ENCODE measurements around the gene TNFAIP2. TPM values are rescaled to one million over a fixed set of nuclear protein-coding genes. Genes with fewer than 3 reads are reported as not detected.
"Not testable (repeated sequence)": the region's sequence is repeated elsewhere in the genome, so short reads cannot be mapped to it uniquely, and the experiment has no call there.

The TNFAIP2 gene
- total RNA-seq, 4 donors from 2014 or later = 28.6 to 37.2 (median 31.2) TPM

DNA sequence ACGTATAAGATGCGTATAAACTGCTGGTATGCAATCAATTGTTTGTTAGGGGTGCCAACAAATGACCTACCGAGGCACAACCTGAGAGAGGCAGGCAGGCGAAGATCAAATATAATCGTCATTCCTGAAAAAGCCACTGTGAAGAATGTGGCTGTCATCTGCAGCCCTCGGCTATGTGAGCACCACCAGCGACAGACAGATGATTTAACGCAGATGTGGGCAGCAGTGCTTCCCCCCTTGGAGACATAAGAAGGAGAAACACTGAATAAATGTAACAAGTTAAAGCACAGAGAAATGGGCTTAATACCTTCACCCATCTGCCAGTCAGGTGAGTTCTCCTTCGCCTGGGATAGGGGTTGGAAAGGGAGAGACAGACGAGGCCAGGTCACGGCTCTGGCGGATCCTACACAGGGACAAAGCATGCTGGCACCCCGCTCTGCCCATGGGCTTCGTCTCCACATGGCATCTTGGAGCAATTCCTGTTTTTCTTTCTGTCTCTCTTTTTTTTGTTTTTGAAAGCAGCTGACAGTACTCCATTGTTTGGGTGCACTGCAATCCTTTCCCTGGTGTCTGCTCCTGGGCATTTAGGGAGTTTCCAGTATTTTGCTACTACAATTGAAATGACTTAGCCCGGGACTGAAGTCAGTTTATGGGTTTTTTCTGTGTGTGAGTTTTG, 28.1 kb downstream of the TNFAIP2 start:
- H3K27me3 ChIP-seq = no peaks in the 10 kb centered on the region
- H3K4me1 ChIP-seq = peaks cover 11 to 16% of the 10 kb centered on the region in 2 donors
- intact Hi-C loops (cut with DNase I) = no loop called here
- no peaks in the 10 kb centered on the region for H3K36me3 ChIP-seq
- H3K4me3 ChIP-seq (replicated peaks in 1 of 3) = no peak overlapping the region
- TF ChIP-seq, protein P1, sequence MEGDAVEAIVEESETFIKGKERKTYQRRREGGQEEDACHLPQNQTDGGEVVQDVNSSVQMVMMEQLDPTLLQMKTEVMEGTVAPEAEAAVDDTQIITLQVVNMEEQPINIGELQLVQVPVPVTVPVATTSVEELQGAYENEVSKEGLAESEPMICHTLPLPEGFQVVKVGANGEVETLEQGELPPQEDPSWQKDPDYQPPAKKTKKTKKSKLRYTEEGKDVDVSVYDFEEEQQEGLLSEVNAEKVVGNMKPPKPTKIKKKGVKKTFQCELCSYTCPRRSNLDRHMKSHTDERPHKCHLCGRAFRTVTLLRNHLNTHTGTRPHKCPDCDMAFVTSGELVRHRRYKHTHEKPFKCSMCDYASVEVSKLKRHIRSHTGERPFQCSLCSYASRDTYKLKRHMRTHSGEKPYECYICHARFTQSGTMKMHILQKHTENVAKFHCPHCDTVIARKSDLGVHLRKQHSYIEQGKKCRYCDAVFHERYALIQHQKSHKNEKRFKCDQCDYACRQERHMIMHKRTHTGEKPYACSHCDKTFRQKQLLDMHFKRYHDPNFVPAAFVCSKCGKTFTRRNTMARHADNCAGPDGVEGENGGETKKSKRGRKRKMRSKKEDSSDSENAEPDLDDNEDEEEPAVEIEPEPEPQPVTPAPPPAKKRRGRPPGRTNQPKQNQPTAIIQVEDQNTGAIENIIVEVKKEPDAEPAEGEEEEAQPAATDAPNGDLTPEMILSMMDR (IDR thresholded peaks at IDR 0.05) = no peak
- no peak for TF ChIP-seq POLR2A (IDR thresholded peaks at IDR 0.05)
- H3K27ac ChIP-seq = no peak overlapping the region
- DNase-seq = no peak
- H3K9me3 ChIP-seq = no peaks in the 10 kb centered on the region
- 73 to 86% methylated on average over 15 of the region's 15 CpGs for WGBS, 2 donors

DNA sequence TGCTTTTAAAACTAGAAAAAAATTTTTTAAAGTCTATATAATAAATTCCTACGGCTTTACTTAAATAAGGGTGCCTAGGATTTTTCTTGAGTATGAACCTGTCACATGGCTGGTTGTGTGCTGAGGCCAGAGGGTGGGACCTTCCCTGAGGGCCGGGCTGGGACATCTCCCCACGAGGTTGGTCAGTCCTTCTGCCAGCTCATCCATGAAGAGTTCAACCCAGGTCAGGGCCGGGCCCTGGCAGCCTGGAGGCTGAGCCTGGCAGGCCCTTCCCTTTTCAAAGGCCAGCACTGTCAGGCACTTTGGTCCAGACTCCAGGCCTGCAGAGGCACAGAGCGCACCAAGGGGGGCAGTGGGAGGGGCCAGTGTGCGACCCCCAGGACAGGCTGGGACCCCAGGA, 31.7 kb downstream of the TNFAIP2 start:
- no peak overlapping the region for H3K4me3 ChIP-seq (replicated peaks in 1 of 3)
- WGBS, 2 donors = 20 to 38% methylated on average over 5 to 6 of the region's 6 CpGs
- H3K4me1 ChIP-seq = peaks cover 11 to 27% of the 10 kb centered on the region in 2 donors
- intact Hi-C loops (cut with DNase I) = no loop called here
- H3K9me3 ChIP-seq = no peaks in the 10 kb centered on the region
- DNase-seq = peak; percentile 94 to 96
- H3K27me3 ChIP-seq = no peaks in the 10 kb centered on the region
- peak in 1 of 2 donors; percentile 27 for TF ChIP-seq POLR2A (IDR thresholded peaks at IDR 0.05)
- TF ChIP-seq, protein P1 (IDR thresholded peaks at IDR 0.05) = no peak
- no peaks in the 10 kb centered on the region for H3K36me3 ChIP-seq
- H3K27ac ChIP-seq = peak overlapping the region; percentile 41 to 78 (median 49)

DNA sequence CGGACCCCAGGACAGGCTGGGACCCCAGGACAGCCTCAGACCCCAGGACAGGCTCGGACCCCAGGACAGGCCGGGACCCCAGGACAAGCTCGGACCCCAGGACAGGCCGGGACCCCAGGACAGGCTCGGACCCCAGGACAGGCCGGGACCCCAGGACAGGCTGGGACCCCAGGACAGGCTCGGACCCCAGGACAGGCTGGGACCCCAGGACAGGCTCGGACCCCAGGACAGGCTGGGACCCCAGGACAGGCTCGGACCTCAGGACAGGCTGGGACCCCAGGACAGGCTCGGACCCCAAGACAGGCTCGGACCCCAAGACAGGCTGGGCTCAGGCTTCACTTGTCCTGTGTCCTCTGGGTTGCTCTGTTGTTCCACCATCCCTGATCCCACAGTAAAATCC, 32.2 kb downstream of the TNFAIP2 start:
- WGBS, 2 donors = 82 to 89% methylated on average over 2 to 7 of the region's 12 CpGs
- H3K27me3 ChIP-seq; DNase-seq; H3K9me3 ChIP-seq; H3K36me3 ChIP-seq; H3K4me3 ChIP-seq (replicated peaks in 1 of 3); intact Hi-C loops (cut with DNase I): not testable (repeated sequence)
- Histone ChIP-seq H3K4me1 (peaks cover 11 to 27% of the 10 kb centered on the region in 2 donors), H3K27ac (peak overlapping the region in 2 of 3 donors; percentile 41 to 58)

DNA sequence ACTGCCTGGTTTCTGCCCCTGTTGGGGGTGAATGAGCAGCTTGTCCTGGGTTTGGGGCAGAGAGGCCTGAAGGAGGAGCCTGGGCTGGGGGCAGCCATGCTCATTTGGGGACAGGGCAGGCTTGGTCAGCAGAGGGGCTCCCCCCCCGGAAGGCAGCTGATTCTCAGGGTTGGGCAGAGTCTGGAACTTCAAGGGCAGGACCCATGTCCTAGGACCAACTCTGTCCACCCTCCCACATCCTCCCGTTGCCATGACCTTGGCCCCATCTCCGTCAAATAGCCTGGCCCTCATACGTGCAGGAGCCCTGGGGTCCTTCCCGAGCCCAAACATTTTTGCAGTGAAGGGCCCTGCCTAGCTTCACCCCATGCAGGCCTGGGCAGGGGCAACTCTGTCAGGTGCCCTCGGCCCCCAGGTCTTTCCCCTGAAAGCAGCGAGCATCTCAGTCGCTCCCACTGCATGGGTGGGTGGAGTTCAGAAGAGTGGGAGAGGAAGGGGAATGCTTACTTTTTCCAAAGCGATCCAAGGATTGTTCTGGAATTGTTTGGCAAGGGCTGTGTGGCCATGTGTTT, 32.6 kb downstream of the TNFAIP2 start:
- intact Hi-C loops (cut with DNase I) = no loop called here
- Histone ChIP-seq H3K4me3 (replicated peaks in 1 of 3) (no peak overlapping the region), H3K4me1 (peaks cover 11 to 27% of the 10 kb centered on the region in 2 donors), H3K36me3 (no peaks in the 10 kb centered on the region), H3K27me3 (no peaks in the 10 kb centered on the region), H3K9me3 (no peaks in the 10 kb centered on the region), H3K27ac (peak overlapping the region in 1 of 3 donors; percentile 58)
- 85 to 93% methylated on average over 8 to 9 of the region's 9 CpGs for WGBS, 2 donors
- no peak for DNase-seq
- TF ChIP-seq POLR2A (IDR thresholded peaks at IDR 0.05) = no peak
- TF ChIP-seq, protein P1 (IDR thresholded peaks at IDR 0.05) = no peak

DNA sequence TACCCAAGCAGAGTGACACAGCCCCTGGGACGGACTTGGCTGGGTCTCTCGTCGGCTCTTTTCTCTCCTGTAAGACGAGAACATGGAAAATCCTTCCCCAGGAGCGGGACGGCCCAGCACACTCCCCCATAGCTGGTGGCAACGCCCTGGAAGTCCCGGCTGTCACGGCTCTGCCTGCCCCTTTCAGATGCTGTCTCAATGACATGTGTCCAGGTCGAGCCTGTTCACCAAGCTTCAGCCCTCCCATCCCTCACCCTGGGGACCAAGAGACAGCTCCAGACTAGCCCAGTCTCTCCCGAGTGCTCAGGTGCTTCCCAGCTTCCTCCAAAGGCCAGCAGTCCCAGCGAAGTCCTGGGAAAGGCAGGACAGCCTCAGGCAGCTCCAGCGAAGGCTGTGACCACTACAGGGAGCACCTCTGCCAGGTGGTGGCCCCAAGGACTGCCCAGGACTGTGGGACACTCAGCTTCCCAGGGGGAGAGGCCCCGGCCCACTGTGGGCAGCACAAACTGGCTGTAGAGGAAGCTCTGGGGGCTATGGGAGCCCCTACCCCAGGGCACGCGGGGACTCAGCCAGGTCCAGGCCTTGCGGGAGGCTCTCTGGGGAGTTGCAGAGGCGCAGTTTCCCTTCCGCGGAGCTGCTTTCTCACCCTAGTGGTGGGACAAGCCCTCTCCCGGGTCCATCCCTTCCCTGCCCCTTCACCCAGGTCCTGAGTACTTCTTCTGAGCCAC, 33.6 kb downstream of the TNFAIP2 start:
- TF ChIP-seq POLR2A (IDR thresholded peaks at IDR 0.05) = no peak
- TF ChIP-seq, protein P1 (IDR thresholded peaks at IDR 0.05) = no peak
- intact Hi-C loops (cut with DNase I) = no loop called here
- Histone ChIP-seq H3K4me1 (peaks cover 11 to 27% of the 10 kb centered on the region in 2 donors), H3K4me3 (replicated peaks in 1 of 3) (no peak overlapping the region), H3K36me3 (no peaks in the 10 kb centered on the region), H3K9me3 (no peaks in the 10 kb centered on the region), H3K27me3 (no peaks in the 10 kb centered on the region), H3K27ac (peak overlapping the region in 1 of 3 donors; percentile 5)
- DNase-seq = no peak
- 64 to 82% methylated on average over 5 to 18 of the region's 21 CpGs for WGBS, 2 donors

Data from thyroid gland (tissue), 4 donors.